Panc1 (cell line): ENCODE measurements around the gene KRT13. TPM values are rescaled to one million over a fixed set of nuclear protein-coding genes. Genes with fewer than 3 reads are reported as not detected.

Experiments used
- ATAC-seq: fragments of 200-7000 bp; cut with Tn5 transposase; 2 replicates; pipeline ENCODE4 v1.9.1; 2020; ENCODE audit warnings: mild to moderate bottlenecking, moderate library complexity
- BruUV-seq: library from RNA; stranded (reverse); fragments of 400-500 nt; replicated peaks from 2 replicates; lab custom pipeline; 2021; lab: Mats Ljungman, UMichigan
- CTCF ChIA-PET: fragments of 300-600 bp; sonication (Branson Sonifier 250); formaldehyde crosslinking; loops from one replicate; lab custom pipeline; 2022; ENCODE audit warnings: antibody characterized with exemption; lab: Charles Lee
- POLR2A ChIA-PET: fragments of 300-600 bp; sonication (Branson Sonifier 250); formaldehyde crosslinking; loops from one replicate; lab custom pipeline; 2022; ENCODE audit warnings: antibody characterized with exemption; lab: Charles Lee
- DNase-seq: peaks from one replicate; pipeline ENCODE4 v3.0.0-alpha.2; 2010; ENCODE audit warnings: low read depth, low spot score
- H3K27ac ChIP-seq: 2 replicates; pipeline ENCODE4 v1.5.1; 2011; ENCODE audit warnings: mild to moderate bottlenecking, low read length, inconsistent platforms
- H3K27me3 ChIP-seq: fragments of 200-500 bp; sonication (Bioruptor generic); 2 replicates; pipeline ENCODE4 v1.6.0; 2014; ENCODE audit warnings: low read length, inconsistent platforms; ENCODE audit not compliant: control insufficient read depth, insufficient read depth
- H3K36me3 ChIP-seq: fragments of 200-500 bp; sonication (Bioruptor generic); 2 replicates; pipeline ENCODE4 v1.5.1; 2014; ENCODE audit warnings: inconsistent platforms, mild to moderate bottlenecking, low read length, moderate library complexity; ENCODE audit not compliant: control insufficient read depth, insufficient read depth
- H3K4me1 ChIP-seq: 2 replicates; pipeline ENCODE4 v1.5.1; 2011; ENCODE audit warnings: inconsistent platforms, mild to moderate bottlenecking, low read length, moderate library complexity; ENCODE audit not compliant: control insufficient read depth, insufficient read depth
- H3K4me3 ChIP-seq, 2 experiments: 2 replicates each; pipeline ENCODE4 v1.5.1; 2011 to 2012; ENCODE audit warnings: low read depth in 2 of 2, low read length in 2 of 2, mild to moderate bottlenecking in 2 of 2, inconsistent platforms in 1 of 2, moderate library complexity in 1 of 2
- H3K9me3 ChIP-seq: fragments of 200-500 bp; sonication (Bioruptor generic); 2 replicates; pipeline ENCODE4 v1.5.1; 2014; ENCODE audit warnings: low read depth, mild to moderate bottlenecking, inconsistent platforms, low read length, moderate library complexity; ENCODE audit not compliant: control insufficient read depth, insufficient read depth
- CTCF ChIP-seq: fragments of 450-650 bp; IDR thresholded peaks from 2 replicates; pipeline ENCODE4 v1.5.1; 2017; ENCODE audit warnings: mild to moderate bottlenecking
- POLR2AphosphoS5 ChIP-seq: IDR thresholded peaks from 2 replicates; pipeline ENCODE4 v1.6.1; 2012; ENCODE audit warnings: mild to moderate bottlenecking, low read depth, low read length, moderate library complexity
- REST ChIP-seq, 2 experiments: IDR thresholded peaks; 2 replicates each; pipeline ENCODE4 v1.6.1; 2011 to 2012; ENCODE audit warnings: low read depth in 2 of 2, control low read depth in 1 of 2, low read length in 1 of 2, mild to moderate bottlenecking in 1 of 2, moderate library complexity in 1 of 2; ENCODE audit not compliant: insufficient read depth in 1 of 2
- SIN3A ChIP-seq: IDR thresholded peaks from 2 replicates; pipeline ENCODE4 v1.6.1; 2012; ENCODE audit warnings: low read depth, mild to moderate bottlenecking, low read length, moderate library complexity, borderline replicate concordance; ENCODE audit not compliant: insufficient read depth
- TCF7L2 ChIP-seq: IDR thresholded peaks from 2 replicates; pipeline ENCODE4 v1.6.1; 2011; ENCODE audit warnings: mild to moderate bottlenecking, low read depth, low read length, inconsistent platforms
- in situ Hi-C: cut with HindIII; loops from 2 replicates; pipeline ENCODE4 v1.10.0; 2016; ENCODE audit warnings: low sequenced_read_pairs, low pct_unique_long_range_greater_than_20kb
- intact Hi-C: fragments of 100-400 bp; cut with micrococcal nuclease; formaldehyde crosslinking; loops from one replicate; pipeline ENCODE4 v1.10.0; 2022; ENCODE audit not compliant: unreplicated experiment
- total RNA-seq: library from RNA; stranded (reverse); gene quantifications from one replicate; pipeline ENCODE4 v1.2.1, GENCODE V29; 2021; ENCODE audit not compliant: unreplicated experiment

Gene KRT13
- total RNA-seq, 1 experiment from 2014 or later, result 0.36 TPM

DNA sequence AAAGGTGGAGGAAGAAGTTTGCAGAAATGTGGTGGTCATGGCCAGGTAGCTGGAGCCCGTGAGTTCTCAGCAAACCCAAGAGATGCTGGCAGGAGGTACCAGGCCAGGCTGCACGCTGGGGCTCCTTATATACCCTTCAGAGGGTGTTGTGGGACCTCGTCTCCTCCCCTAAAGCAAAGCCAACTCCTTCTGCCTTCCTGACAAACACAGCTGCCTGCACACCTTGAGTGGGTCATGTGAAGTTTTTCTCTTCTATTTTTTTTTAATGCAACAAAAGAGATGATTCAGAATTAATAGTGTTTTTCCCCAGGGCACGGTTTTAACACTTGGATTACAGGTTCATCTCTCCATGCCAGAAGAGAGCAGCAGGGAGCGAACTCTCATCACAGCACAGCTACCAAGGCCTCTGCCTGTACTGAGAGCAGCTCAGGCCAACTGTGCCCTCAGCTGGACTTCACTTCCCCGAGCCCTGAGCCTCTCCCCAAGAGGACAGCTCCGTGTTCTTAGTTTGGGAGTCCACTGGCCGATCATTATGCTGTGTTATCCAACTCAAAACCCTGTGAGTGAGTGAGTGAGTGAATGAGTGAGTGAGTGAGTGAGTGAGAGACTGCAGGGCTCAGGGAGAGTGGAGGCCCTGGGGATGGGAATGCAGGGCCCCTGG is 13.5 kb upstream of the KRT13 start, which contains the start of gene KRT15:
TSS of gene KRT15 (minus strand) at position 102 of the 661 bp plus-strand sequence. CDS start at position 39, 63 bp downstream.
- in situ Hi-C loops, result no loop called here
- no peak for DNase-seq

DNA sequence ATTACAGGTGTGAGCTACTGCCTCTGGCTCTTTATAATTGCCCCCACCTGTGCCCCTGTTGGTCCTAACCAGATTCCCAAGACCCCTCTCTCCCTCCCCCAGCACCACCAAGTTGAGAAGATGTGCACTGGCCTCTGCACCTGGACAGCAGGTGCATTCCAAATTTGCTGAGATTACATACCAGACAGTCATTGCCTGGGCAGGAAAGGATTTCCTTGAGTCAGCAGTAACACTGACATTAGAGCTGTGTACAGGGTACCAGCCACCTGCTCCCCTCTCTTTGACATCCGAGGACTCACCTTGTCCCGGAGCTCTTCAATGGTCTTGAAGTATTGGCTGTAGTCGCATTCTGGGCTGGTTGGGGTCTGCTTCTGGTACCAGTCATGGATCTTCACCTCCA is 12.6 kb upstream of the KRT13 start:
- DNase-seq (no peak), ATAC-seq (no peak)
- no TSS peak for BruUV-seq
- in situ Hi-C loops (no loop called here), intact Hi-C loops (no loop called here)
- ChIA-PET CTCF (interaction anchor here (1.1 kb wide), 1 partner anchor 767 kb away, joined by 5 read pairs; no protein-coding TSS in a partner anchor), POLR2A (interaction anchor here (0.6 kb wide), 2 partner anchors 10 to 110 kb away, joined by 6 to 8 read pairs; no protein-coding TSS in a partner anchor)
- Histone ChIP-seq H3K9me3 (no peaks in the 10 kb centered on the region), H3K4me3 (peak overlapping the region in 1 of 2 experiments; percentile 9; a peak in 1 of 4 replicates), H3K4me1 (peaks cover 64% of the 10 kb centered on the region), H3K27me3 (no peaks in the 10 kb centered on the region), H3K36me3 (peaks cover under 1% of the 10 kb centered on the region; the same call in 1 of the 2 replicates), H3K27ac (peak overlapping the region; percentile 96)
- TF ChIP-seq CTCF (no peak), REST (IDR thresholded peaks at IDR 0.05; ENCODE audit: insufficient read depth in 1 of 2, low read depth in 2 of 2, low read length in 1 of 2) (no peak), SIN3A (no peak), POLR2AphosphoS5 (no peak), TCF7L2 (no peak)

More for the DNA sequence above, 13.5 kb upstream of the KRT13 start, which contains the start of gene KRT15:
- BruUV-seq, result no TSS peak
- intact Hi-C loops, result no loop called here
- H3K4me3 ChIP-seq, result peak within 1 kb of the TSS in 1 of 2 experiments; percentile 17; a peak in 1 of 4 replicates
- ChIA-PET POLR2A (interaction anchor here (0.8 kb wide), 1 partner anchor 26 kb away, joined by 3 read pairs; no protein-coding TSS in a partner anchor), CTCF (interaction anchor here (0.6 to 1.5 kb wide), 4 partner anchors 30 to 768 kb away, joined by 3 to 22 read pairs (median 4); no protein-coding TSS in a partner anchor)
- no peaks in the 10 kb centered on the region for H3K9me3 ChIP-seq
- H3K36me3 ChIP-seq, result peaks cover 3% of the 10 kb centered on the region; the same call in 1 of the 2 replicates
- TF ChIP-seq POLR2AphosphoS5, result peak; percentile 41; the same call in 1 of the 2 replicates
- TF ChIP-seq CTCF, result no peak
- peak; percentile 22 for ATAC-seq
- H3K27me3 ChIP-seq, result no peaks in the 10 kb centered on the region
- H3K4me1 ChIP-seq, result peaks cover 68% of the 10 kb centered on the region
- H3K27ac ChIP-seq, result peak within 1 kb of the TSS; percentile 96
